HAP-1 (cell line): Measurements from ENCODE around the gene ESRRG.
A peak's percentile ranks its signal among the peaks of the same experiment; 100 is the strongest.
"Not testable (repeated sequence)": the region's sequence is repeated elsewhere in the genome, so short reads cannot be mapped to it uniquely, and the experiment has no call there.

Experiments used
- DNase-seq, 2 experiments: peaks; one replicate each; pipeline ENCODE4 v3.0.0-alpha.2; 2016 to 2020; ENCODE audit warnings: low spot score in 2 of 2
- H3K27me3 ChIP-seq: fragments of 250-450 bp; sonication (Bioruptor Pico); 2 replicates; pipeline ENCODE4 v1.5.1; 2020; ENCODE audit warnings: low read depth, mild to moderate bottlenecking, moderate library complexity
- H3K36me3 ChIP-seq: fragments of 250-450 bp; sonication (Bioruptor Pico); replicated peaks from 2 replicates; pipeline ENCODE4 v1.5.1; 2020; ENCODE audit warnings: mild to moderate bottlenecking
- H3K4me1 ChIP-seq: fragments of 250-450 bp; sonication (Bioruptor Pico); 2 replicates; pipeline ENCODE4 v1.5.1; 2020; ENCODE audit warnings: mild to moderate bottlenecking
- H3K4me3 ChIP-seq: fragments of 250-450 bp; sonication (Bioruptor Pico); 2 replicates; pipeline ENCODE4 v1.5.1; 2020; ENCODE audit warnings: mild to moderate bottlenecking, moderate library complexity
- H3K9me3 ChIP-seq: fragments of 250-450 bp; sonication (Bioruptor Pico); 2 replicates; pipeline ENCODE4 v1.5.1; 2020; ENCODE audit warnings: mild to moderate bottlenecking, moderate library complexity
- in situ Hi-C: fragments of 300-500 bp; cut with MboI; formaldehyde crosslinking; loops from 3 replicates; pipeline ENCODE4 v1.14.3; 2020; ENCODE audit warnings: low sequenced_read_pairs, inconsistent platforms, mixed read lengths

Gene ESRRG

GRCh38 chr1:216529851-216530250, 193.4 kb downstream of the ESRRG start:
- H3K36me3 ChIP-seq, H3K9me3 ChIP-seq, H3K27me3 ChIP-seq, H3K4me1 ChIP-seq, H3K4me3 ChIP-seq, in situ Hi-C loops, DNase-seq: not testable (repeated sequence)

- in situ Hi-C loops: no loop called here
- no peaks in the 10 kb centered on the region for H3K9me3 ChIP-seq
- no peak for DNase-seq
- peaks cover 2% of the 10 kb centered on the region; the same call in 1 of the 2 replicates for H3K4me1 ChIP-seq
- no peak overlapping the region for H3K4me3 ChIP-seq
- no peaks in the 10 kb centered on the region for H3K36me3 ChIP-seq
- no peaks in the 10 kb centered on the region for H3K27me3 ChIP-seq
Observed at GRCh38 chr1:216528816-216529215, 194.4 kb downstream of the ESRRG start.

- Histone ChIP-seq H3K4me3 (no peak overlapping the region), H3K27me3 (no peaks in the 10 kb centered on the region)
Observed at GRCh38 chr1:216523449-216524190, 199.6 kb downstream of the ESRRG start.

GRCh38 chr1:216523043-216523442, 200.2 kb downstream of the ESRRG start:
- Histone ChIP-seq H3K36me3 (no peaks in the 10 kb centered on the region), H3K4me1 (peaks cover 2% of the 10 kb centered on the region; the same call in 1 of the 2 replicates), H3K4me3 (no peak overlapping the region), H3K27me3 (no peaks in the 10 kb centered on the region), H3K9me3 (no peaks in the 10 kb centered on the region)
- no peak for DNase-seq
- in situ Hi-C loops: no loop called here

More at GRCh38 chr1:216523449-216524190, 199.6 kb downstream of the ESRRG start:
- in situ Hi-C loops: no loop called here
- H3K9me3 ChIP-seq: no peaks in the 10 kb centered on the region
- H3K4me1 ChIP-seq: peaks cover 2% of the 10 kb centered on the region; the same call in 1 of the 2 replicates
- no peak for DNase-seq
- no peaks in the 10 kb centered on the region for H3K36me3 ChIP-seq

GRCh38 chr1:216521477-216521876, 201.8 kb downstream of the ESRRG start:
- Histone ChIP-seq H3K36me3 (no peaks in the 10 kb centered on the region), H3K4me1 (peaks cover 2% of the 10 kb centered on the region; the same call in 1 of the 2 replicates), H3K4me3 (no peak overlapping the region), H3K27me3 (no peaks in the 10 kb centered on the region), H3K9me3 (no peaks in the 10 kb centered on the region)
- DNase-seq: no peak
- in situ Hi-C loops: no loop called here

GRCh38 chr1:216518844-216519627, 204.2 kb downstream of the ESRRG start:
- Histone ChIP-seq H3K9me3 (no peaks in the 10 kb centered on the region), H3K4me3 (no peak overlapping the region), H3K4me1 (no peaks in the 10 kb centered on the region), H3K36me3 (no peaks in the 10 kb centered on the region), H3K27me3 (no peaks in the 10 kb centered on the region)
- DNase-seq: no peak
- in situ Hi-C loops: no loop called here

GRCh38 chr1:216502528-216503162, 220.6 kb downstream of the ESRRG start:
- H3K4me1 ChIP-seq: no peaks in the 10 kb centered on the region
- DNase-seq: peak in 1 of 2 experiments; percentile 18
- no peaks in the 10 kb centered on the region for H3K36me3 ChIP-seq
- no peak overlapping the region for H3K4me3 ChIP-seq
- in situ Hi-C loops: no loop called here
- no peaks in the 10 kb centered on the region for H3K27me3 ChIP-seq
- no peaks in the 10 kb centered on the region for H3K9me3 ChIP-seq

- Histone ChIP-seq H3K4me3 (no peak overlapping the region), H3K4me1 (no peaks in the 10 kb centered on the region), H3K36me3 (no peaks in the 10 kb centered on the region), H3K9me3 (no peaks in the 10 kb centered on the region), H3K27me3 (no peaks in the 10 kb centered on the region)
- in situ Hi-C loops: no loop called here
- no peak for DNase-seq
Observed at GRCh38 chr1:216500273-216500967, 222.8 kb downstream of the ESRRG start.

GRCh38 chr1:216499581-216500272, 223.5 kb downstream of the ESRRG start:
- Histone ChIP-seq H3K9me3 (no peaks in the 10 kb centered on the region), H3K27me3 (no peaks in the 10 kb centered on the region), H3K4me3 (no peak overlapping the region), H3K36me3 (no peaks in the 10 kb centered on the region), H3K4me1 (no peaks in the 10 kb centered on the region)
- in situ Hi-C loops: no loop called here
- DNase-seq: no peak

GRCh38 chr1:216498277-216498676, 225.0 kb downstream of the ESRRG start:
- DNase-seq: no peak
- Histone ChIP-seq H3K27me3 (no peaks in the 10 kb centered on the region), H3K36me3 (no peaks in the 10 kb centered on the region), H3K9me3 (no peaks in the 10 kb centered on the region), H3K4me3 (no peak overlapping the region), H3K4me1 (no peaks in the 10 kb centered on the region)
- in situ Hi-C loops: no loop called here

GRCh38 chr1:216485042-216485441, 238.2 kb downstream of the ESRRG start:
- Histone ChIP-seq H3K36me3 (no peaks in the 10 kb centered on the region), H3K4me3 (no peak overlapping the region), H3K4me1 (no peaks in the 10 kb centered on the region), H3K27me3 (no peaks in the 10 kb centered on the region), H3K9me3 (no peaks in the 10 kb centered on the region)
- DNase-seq: no peak
- in situ Hi-C loops: no loop called here

- in situ Hi-C loops: no loop called here
- no peak for DNase-seq
- Histone ChIP-seq H3K9me3 (no peaks in the 10 kb centered on the region), H3K4me1 (no peaks in the 10 kb centered on the region), H3K36me3 (no peaks in the 10 kb centered on the region), H3K27me3 (no peaks in the 10 kb centered on the region), H3K4me3 (no peak overlapping the region)
Observed at GRCh38 chr1:216483672-216484401, 239.4 kb downstream of the ESRRG start.
